Uterus (tissue), 2 donors: Measurements from ENCODE around the gene HHLA2.
"Not testable (repeated sequence)": the region's sequence is repeated elsewhere in the genome, so short reads cannot be mapped to it uniquely, and the experiment has no call there.

ENCODE experiments used
- POLR2A ChIP-seq, 2 donors: fragments of 450-650 bp; IDR thresholded peaks; one replicate each; pipeline ENCODE4 v1.6.1; 2016; ENCODE audit warnings: antibody characterized with exemption in 2 of 2, mild to moderate bottlenecking in 1 of 2, moderate library complexity in 1 of 2
- TF ChIP-seq, protein P1 (sequence below), 4 experiments: fragments of 200-600 bp in 2 of 4; fragments of 450-650 bp in 2 of 4; sonication (generic) in 2 of 4; IDR thresholded peaks; one replicate each; pipeline ENCODE4 v1.5.1; 2016 to 2019; ENCODE audit warnings: antibody characterized with exemption in 4 of 4, mild to moderate bottlenecking in 2 of 4, moderate library complexity in 1 of 4

DNA sequence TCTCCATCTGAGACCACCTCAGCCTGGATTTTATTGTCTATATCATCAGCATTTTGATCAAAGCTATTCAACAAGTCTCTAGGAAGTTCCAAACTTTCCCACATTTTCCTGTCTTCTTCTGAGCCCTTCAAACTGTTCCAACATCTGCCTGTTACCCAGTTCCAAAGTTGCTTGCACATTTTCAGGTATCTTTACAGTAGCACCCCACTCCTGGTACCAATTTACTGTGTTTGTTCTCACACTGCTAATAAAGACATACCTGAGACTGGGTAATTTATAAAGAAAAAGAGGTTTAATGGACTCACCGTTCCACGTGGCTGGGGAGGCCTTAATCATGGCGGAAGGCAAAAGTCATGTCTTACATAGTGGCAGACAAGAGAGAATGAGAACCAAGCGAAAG is 17.3 kb upstream of the HHLA2 start:
- not testable (repeated sequence) for TF ChIP-seq POLR2A (IDR thresholded peaks at IDR 0.05)
- TF ChIP-seq, protein P1, sequence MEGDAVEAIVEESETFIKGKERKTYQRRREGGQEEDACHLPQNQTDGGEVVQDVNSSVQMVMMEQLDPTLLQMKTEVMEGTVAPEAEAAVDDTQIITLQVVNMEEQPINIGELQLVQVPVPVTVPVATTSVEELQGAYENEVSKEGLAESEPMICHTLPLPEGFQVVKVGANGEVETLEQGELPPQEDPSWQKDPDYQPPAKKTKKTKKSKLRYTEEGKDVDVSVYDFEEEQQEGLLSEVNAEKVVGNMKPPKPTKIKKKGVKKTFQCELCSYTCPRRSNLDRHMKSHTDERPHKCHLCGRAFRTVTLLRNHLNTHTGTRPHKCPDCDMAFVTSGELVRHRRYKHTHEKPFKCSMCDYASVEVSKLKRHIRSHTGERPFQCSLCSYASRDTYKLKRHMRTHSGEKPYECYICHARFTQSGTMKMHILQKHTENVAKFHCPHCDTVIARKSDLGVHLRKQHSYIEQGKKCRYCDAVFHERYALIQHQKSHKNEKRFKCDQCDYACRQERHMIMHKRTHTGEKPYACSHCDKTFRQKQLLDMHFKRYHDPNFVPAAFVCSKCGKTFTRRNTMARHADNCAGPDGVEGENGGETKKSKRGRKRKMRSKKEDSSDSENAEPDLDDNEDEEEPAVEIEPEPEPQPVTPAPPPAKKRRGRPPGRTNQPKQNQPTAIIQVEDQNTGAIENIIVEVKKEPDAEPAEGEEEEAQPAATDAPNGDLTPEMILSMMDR (IDR thresholded peaks at IDR 0.05): not testable (repeated sequence)
